ENCODE results near the gene WDPCP.

DNA sequence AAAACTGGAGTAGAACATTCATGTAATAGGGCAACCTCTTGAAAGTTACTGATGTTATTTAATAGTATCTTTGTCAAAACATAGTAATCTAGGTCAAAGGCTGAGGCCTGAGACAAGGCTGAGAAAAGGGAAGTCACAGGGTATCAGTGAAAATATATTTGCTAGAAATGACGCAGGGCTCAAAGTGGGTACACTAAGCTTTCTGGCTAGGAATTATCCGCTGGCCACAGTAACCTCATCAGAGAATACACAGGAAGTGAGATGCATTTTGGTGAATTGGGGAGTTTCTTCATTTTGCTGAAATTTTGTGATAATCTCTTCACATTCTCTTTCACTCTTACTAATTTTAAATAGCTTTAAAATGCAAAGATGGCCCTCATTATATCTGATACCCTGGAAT lies 330.8 kb downstream of the WDPCP start:
- TF ChIP-seq SNAI2 (CRISPR knock-in tag; IDR thresholded peaks at IDR 0.05) (no peak), ZFP3 (CRISPR knock-in tag; IDR thresholded peaks at IDR 0.05) (no peak), ZC3H10 (CRISPR knock-in tag; IDR thresholded peaks at IDR 0.05) (no peak), ARNTL (CRISPR knock-in tag; IDR thresholded peaks at IDR 0.05; ENCODE audit: borderline replicate concordance, low read depth) (no peak), ESRRG (CRISPR knock-in tag; IDR thresholded peaks at IDR 0.05) (no peak)
- TF ChIP-seq, protein P1, sequence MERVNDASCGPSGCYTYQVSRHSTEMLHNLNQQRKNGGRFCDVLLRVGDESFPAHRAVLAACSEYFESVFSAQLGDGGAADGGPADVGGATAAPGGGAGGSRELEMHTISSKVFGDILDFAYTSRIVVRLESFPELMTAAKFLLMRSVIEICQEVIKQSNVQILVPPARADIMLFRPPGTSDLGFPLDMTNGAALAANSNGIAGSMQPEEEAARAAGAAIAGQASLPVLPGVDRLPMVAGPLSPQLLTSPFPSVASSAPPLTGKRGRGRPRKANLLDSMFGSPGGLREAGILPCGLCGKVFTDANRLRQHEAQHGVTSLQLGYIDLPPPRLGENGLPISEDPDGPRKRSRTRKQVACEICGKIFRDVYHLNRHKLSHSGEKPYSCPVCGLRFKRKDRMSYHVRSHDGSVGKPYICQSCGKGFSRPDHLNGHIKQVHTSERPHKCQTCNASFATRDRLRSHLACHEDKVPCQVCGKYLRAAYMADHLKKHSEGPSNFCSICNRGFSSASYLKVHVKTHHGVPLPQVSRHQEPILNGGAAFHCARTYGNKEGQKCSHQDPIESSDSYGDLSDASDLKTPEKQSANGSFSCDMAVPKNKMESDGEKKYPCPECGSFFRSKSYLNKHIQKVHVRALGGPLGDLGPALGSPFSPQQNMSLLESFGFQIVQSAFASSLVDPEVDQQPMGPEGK (CRISPR knock-in tag; IDR thresholded peaks at IDR 0.05; ENCODE audit: borderline replicate concordance) = no peak
- TF ChIP-seq, protein P2, sequence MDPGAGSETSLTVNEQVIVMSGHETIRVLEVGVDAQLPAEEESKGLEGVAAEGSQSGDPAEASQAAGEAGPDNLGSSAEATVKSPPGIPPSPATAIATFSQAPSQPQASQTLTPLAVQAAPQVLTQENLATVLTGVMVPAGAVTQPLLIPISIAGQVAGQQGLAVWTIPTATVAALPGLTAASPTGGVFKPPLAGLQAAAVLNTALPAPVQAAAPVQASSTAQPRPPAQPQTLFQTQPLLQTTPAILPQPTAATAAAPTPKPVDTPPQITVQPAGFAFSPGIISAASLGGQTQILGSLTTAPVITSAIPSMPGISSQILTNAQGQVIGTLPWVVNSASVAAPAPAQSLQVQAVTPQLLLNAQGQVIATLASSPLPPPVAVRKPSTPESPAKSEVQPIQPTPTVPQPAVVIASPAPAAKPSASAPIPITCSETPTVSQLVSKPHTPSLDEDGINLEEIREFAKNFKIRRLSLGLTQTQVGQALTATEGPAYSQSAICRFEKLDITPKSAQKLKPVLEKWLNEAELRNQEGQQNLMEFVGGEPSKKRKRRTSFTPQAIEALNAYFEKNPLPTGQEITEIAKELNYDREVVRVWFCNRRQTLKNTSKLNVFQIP (CRISPR knock-in tag; IDR thresholded peaks at IDR 0.05; ENCODE audit: borderline replicate concordance, low read depth) = no peak
